GM21825 (cell line): ENCODE data around the gene TSSK1B.
"Not testable (repeated sequence)": the region's sequence is repeated elsewhere in the genome, so short reads cannot be mapped to it uniquely, and the experiment has no call there.

Source experiments
- ATAC-seq: cut with Tn5 transposase; IDR thresholded peaks from one replicate; pipeline ENCODE4 v1.9.1; 2021; ENCODE audit warnings: mild to moderate bottlenecking, moderate library complexity; ENCODE audit not compliant: unreplicated experiment

Gene TSSK1B

DNA sequence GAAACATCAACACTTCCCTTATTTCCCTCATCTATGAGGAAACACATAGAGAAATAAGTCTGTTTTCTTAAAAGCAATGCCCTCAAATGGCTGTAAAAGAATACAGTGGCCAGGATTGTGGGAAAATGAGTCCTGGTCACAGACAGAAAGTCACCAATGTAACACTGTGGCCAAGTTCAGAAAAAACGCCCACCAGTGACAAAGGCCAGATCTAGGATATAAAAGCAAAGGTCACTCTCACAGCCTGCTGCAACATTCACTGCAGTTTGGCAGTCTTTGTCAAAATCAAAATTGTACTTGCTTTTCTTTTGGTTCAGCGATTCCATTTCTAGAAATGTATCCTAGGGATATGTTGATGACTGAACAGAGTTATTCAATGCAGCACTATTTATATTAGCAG lies 30.5 kb downstream of the TSSK1B start:
- ATAC-seq, result no peak

DNA sequence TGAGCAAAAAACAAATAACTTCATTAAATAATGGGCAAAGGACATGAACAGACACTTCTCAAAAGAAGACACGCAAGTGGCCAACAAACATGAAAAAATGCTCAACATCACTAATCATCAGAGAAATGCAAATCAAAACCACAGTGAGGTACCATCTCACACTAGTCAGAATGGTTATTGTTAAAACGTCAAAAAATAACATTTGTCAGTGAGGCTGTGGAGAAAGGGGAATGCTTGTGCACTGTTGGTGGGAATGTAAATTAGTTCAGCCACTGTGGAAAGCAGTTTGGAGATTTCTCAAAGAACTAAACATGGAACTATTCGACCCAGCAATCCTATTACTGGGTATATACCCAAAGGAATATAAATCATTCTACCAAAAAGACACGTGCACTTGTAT lies 36.8 kb downstream of the TSSK1B start:
- not testable (repeated sequence) for ATAC-seq

DNA sequence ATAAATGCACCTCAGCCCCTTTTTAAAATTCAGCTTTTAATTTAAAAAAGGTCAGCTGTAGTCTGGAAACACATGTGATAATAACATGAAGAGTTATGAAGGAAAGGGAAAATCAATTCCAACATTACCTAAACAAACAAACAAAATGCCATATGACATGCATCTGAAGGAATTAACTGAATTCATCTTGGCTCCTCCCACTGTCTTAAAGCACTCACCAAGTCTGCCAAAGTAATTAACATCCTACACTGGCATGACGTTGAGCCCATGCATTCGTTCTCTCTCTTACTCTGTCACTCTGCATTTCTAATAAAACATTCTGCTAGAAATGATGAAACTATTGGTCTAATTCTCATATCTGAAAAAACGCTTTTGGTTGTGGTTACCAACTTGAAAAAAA lies 37.7 kb downstream of the TSSK1B start:
- no peak for ATAC-seq

DNA sequence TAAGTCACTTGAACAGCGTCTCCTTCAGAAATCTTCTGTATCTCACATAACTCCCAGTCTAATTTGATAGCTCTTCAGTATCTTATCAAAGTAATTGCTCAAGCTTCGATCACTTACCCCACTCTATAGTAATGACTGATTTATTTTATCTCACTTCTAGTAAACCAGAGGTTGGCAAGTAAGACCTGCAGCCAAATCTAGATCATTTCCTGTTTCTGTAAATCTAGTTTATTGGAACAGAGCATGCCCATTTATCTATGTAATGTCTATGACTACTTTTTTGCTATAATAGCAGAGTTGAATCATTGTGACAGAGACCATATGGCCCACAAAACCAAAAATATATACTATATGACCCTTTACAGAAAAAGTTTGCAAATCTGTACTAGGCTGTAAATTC lies 40.1 kb downstream of the TSSK1B start:
- no peak for ATAC-seq

DNA sequence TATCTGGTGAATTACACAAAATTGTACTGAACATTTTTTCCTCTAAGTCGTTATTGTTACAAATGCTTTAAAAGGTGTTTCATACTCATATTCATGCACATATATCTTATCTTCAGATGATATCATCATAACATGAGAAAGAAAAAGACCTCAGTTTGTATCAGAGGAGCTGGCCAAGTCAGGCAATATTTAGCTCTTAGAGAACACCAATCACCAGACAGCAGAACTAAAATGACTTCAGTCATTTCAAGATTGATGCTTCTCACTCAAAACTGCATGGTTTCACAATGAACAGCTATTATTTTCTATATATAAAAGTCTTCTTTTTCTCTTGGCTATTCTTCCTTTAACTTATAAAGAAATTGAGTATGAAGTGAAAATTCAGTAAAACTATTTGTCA lies 44.6 kb downstream of the TSSK1B start:
- no peak for ATAC-seq

DNA sequence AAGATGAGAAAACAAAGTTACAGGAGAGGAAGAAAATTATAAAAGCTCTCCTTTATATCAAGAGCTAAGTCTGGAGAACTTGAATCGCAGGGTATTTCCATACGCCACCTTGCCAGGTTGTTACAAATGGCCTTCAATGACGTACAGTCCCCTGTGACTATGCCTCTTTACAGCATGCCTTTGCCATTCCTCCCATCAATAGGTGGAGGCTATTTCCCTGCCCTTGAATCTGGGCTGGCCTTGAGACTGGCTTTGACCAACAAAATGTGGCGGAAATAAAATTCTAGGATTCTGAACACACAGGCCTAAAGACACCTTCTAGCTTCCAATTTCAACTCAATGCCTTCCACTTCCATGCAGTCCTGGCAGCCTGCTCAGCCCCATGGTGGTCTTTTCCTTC lies 45.7 kb downstream of the TSSK1B start:
- ATAC-seq, result no peak

DNA sequence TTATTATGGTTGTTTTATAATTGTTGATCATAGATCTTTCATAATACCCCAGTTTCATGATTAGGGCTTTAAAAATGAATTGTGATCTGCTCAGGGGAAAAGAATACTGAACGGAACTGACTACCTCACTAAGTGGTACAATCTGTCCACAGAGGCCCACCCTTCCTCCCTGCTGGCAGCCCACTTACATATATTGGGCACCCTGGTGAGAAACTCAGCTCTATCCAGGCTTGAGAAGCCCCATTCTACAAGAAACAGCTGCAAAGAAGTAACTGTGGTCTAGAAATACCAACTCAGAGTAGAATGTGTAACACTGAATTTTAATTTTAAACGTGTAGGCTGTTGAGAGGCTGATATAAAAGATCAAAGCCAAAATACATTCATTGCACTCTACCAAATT lies 46.9 kb downstream of the TSSK1B start:
- ATAC-seq, result no peak

DNA sequence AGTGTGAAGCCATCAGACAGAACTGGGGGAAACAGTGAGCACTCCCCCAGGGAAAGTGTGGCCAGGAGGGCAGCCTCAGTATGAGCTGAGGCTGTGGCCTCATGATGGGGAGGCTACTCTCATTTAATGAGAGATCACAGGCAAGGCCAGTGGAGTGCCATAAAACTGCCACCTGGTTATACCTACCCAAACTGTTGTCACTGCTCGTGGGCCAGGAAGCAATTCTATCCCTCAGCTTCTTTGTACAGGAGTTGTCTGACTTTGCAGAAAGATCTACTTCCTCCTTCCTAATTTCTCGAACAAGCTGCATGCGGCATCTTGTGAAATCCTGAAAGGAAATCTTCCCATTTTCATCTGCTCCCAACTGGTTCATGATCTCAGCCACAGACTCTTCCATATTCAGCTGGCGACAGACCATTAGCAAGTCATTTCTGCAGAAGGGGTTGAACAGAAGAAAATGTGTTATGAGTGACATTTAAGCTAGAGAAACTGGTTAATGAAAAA lies 50.0 kb downstream of the TSSK1B start:
- no peak for ATAC-seq

DNA sequence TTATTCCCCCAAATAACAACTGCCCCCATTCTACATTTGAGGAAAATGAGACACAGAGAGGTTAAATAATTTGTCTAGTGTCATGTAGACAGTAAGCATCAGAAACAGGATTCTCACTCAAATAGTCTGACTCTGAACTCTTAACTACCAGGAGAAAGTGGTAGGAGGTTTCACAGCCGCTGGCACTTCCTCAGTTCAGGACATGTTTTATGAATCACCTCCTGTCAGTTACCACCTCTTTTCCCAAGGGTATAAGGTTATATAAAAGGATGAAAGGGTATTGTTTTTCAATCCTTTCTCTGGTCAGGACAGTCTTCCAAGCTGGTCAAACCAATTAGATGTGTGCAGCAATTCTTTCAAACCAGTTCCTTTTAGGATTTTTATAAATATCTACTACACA lies 52.1 kb downstream of the TSSK1B start:
- no peak for ATAC-seq
